GM12878 (cell line): ENCODE measurements around the gene CCDC149.

ENCODE experiments used
- CEBPB ChIP-seq, 2 experiments: fragments of 150-350 bp in 1 of 2; IDR thresholded peaks; 2 replicates each; pipeline ENCODE4 v1.6.1; 2012 to 2014; ENCODE audit warnings: low read depth in 2 of 2, low read length in 2 of 2, borderline replicate concordance in 1 of 2, inconsistent platforms in 1 of 2
- MXI1 ChIP-seq: fragments of 150-350 bp; IDR thresholded peaks from 2 replicates; pipeline ENCODE4 v1.6.1; 2011; ENCODE audit warnings: low read depth, mild to moderate bottlenecking, inconsistent platforms, low read length, improper control_type of control experiment
- MYC ChIP-seq: IDR thresholded peaks from 2 replicates; pipeline ENCODE4 v1.6.1; 2011; ENCODE audit warnings: mild to moderate bottlenecking, low read length, moderate library complexity, inconsistent platforms; ENCODE audit not compliant: insufficient read depth, insufficient replicate concordance, insufficient read length, severe bottlenecking
- POLR2A ChIP-seq: IDR thresholded peaks from 2 replicates; pipeline ENCODE4 v1.6.1; 2011; ENCODE audit warnings: low read depth, mild to moderate bottlenecking, low read length
- TAF1 ChIP-seq: IDR thresholded peaks from 2 replicates; pipeline ENCODE4 v1.6.1; 2011; ENCODE audit warnings: mild to moderate bottlenecking, low read depth, low read length, borderline replicate concordance
- TARDBP ChIP-seq: IDR thresholded peaks from 2 replicates; pipeline ENCODE4 v1.6.1; 2016; ENCODE audit warnings: borderline replicate concordance
- YY1 ChIP-seq: IDR thresholded peaks from 2 replicates; pipeline ENCODE4 v1.6.1; 2011; ENCODE audit warnings: low read depth, mild to moderate bottlenecking, low read length
- ZSCAN29 ChIP-seq: fragments of 450-650 bp; IDR thresholded peaks from 2 replicates; pipeline ENCODE4 v1.6.1; 2017; ENCODE audit warnings: mild to moderate bottlenecking, moderate library complexity
- TF ChIP-seq, protein P1 (sequence below): IDR thresholded peaks from 2 replicates; pipeline ENCODE4 v1.6.1; 2012; ENCODE audit warnings: mild to moderate bottlenecking, low read depth, low read length
- TF ChIP-seq, protein P2 (sequence below), 3 experiments: IDR thresholded peaks in 2 of 3; conservative IDR thresholded peaks in 1 of 3; 2 replicates each; pipeline ENCODE4 v1.5.1; 2011; ENCODE audit warnings: low read depth in 3 of 3, low read length in 3 of 3, mild to moderate bottlenecking in 3 of 3, control low read depth in 2 of 3, moderate library complexity in 2 of 3, inconsistent platforms in 1 of 3, mixed read lengths in 1 of 3; ENCODE audit not compliant: control insufficient read depth in 2 of 3, insufficient read depth in 1 of 3; ENCODE audit errors: extremely low read depth in 1 of 3

DNA sequence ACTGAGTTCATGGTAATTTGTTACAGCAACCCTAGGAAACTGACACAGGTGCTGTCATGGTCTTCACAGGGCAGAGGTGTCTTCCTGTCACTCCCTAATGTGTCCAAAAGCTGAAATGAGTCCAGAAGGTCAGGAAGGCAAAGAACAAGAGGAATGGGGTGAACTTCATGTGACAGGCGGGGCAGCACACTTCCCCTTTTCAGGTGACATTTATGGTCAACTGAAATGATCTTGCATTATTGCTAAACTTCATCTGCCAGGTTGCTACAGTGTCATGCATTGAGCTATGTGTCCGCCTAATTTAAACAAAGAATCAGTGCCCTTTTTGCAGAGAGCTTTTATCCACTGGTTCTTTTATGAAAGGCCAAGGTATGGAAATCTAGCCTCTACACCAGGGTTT is 15.9 kb upstream of the CCDC149 start:
- TF ChIP-seq ZSCAN29 (no peak), MXI1 (no peak), TAF1 (no peak), TARDBP (no peak), YY1 (no peak), POLR2A (no peak), CEBPB (IDR thresholded peaks at IDR 0.05; ENCODE audit: borderline replicate concordance in 1 of 2, low read depth in 2 of 2, low read length in 2 of 2) (no peak), MYC (no peak)
- TF ChIP-seq, protein P1, sequence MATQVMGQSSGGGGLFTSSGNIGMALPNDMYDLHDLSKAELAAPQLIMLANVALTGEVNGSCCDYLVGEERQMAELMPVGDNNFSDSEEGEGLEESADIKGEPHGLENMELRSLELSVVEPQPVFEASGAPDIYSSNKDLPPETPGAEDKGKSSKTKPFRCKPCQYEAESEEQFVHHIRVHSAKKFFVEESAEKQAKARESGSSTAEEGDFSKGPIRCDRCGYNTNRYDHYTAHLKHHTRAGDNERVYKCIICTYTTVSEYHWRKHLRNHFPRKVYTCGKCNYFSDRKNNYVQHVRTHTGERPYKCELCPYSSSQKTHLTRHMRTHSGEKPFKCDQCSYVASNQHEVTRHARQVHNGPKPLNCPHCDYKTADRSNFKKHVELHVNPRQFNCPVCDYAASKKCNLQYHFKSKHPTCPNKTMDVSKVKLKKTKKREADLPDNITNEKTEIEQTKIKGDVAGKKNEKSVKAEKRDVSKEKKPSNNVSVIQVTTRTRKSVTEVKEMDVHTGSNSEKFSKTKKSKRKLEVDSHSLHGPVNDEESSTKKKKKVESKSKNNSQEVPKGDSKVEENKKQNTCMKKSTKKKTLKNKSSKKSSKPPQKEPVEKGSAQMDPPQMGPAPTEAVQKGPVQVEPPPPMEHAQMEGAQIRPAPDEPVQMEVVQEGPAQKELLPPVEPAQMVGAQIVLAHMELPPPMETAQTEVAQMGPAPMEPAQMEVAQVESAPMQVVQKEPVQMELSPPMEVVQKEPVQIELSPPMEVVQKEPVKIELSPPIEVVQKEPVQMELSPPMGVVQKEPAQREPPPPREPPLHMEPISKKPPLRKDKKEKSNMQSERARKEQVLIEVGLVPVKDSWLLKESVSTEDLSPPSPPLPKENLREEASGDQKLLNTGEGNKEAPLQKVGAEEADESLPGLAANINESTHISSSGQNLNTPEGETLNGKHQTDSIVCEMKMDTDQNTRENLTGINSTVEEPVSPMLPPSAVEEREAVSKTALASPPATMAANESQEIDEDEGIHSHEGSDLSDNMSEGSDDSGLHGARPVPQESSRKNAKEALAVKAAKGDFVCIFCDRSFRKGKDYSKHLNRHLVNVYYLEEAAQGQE, result no peak
- TF ChIP-seq, protein P2, sequence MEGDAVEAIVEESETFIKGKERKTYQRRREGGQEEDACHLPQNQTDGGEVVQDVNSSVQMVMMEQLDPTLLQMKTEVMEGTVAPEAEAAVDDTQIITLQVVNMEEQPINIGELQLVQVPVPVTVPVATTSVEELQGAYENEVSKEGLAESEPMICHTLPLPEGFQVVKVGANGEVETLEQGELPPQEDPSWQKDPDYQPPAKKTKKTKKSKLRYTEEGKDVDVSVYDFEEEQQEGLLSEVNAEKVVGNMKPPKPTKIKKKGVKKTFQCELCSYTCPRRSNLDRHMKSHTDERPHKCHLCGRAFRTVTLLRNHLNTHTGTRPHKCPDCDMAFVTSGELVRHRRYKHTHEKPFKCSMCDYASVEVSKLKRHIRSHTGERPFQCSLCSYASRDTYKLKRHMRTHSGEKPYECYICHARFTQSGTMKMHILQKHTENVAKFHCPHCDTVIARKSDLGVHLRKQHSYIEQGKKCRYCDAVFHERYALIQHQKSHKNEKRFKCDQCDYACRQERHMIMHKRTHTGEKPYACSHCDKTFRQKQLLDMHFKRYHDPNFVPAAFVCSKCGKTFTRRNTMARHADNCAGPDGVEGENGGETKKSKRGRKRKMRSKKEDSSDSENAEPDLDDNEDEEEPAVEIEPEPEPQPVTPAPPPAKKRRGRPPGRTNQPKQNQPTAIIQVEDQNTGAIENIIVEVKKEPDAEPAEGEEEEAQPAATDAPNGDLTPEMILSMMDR (IDR thresholded peaks at IDR 0.05 in 2 of 3, conservative IDR thresholded peaks at IDR 0.05 in 1 of 3; ENCODE audit: control insufficient read depth in 2 of 3, extremely low read depth in 1 of 3, insufficient read depth in 1 of 3, low read depth in 3 of 3, low read length in 3 of 3), result no peak
